Hematopoietic multipotent progenitor cell treated with erythropoietin and hydrocortisone succinate and interleukin-3 and kit ligand, for 4 days (in vitro differentiated cells): ENCODE data around the gene PLK1.
"Not testable (repeated sequence)": the region's sequence is repeated elsewhere in the genome, so short reads cannot be mapped to it uniquely, and the experiment has no call there.

Source experiments
- DNase-seq: peaks from one replicate; pipeline ENCODE4 v3.0.0-alpha.2; 2015

Gene PLK1

DNA sequence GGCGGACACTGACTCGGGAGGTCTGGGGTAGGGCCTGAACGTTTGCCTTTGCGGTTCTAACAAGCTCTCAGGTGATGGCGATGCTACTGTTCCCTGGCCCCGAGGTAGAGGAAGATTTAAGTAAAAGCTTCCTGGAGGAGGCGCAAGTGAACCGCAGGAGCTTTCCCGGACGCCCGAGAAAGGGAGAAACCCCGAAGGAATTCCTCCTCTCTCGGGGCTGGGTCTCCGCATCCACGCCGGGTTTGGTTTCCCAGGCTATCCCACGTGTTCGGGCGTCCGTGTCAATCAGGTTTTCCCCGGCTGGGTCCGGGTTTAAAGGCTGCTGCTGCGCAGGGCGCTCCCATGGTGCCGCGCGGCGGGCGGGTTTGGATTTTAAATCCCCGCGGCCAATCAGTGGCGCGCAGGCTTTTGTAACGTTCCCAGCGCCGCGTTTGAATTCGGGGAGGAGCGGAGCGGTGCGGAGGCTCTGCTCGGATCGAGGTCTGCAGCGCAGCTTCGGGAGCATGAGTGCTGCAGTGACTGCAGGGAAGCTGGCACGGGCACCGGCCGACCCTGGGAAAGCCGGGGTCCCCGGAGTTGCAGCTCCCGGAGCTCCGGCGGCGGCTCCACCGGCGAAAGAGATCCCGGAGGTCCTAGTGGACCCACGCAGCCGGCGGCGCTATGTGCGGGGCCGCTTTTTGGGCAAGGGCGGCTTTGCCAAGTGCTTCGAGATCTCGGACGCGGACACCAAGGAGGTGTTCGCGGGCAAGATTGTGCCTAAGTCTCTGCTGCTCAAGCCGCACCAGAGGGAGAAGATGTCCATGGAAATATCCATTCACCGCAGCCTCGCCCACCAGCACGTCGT lies at the start of gene PLK1:
Gene PLK1 (plus strand): TSS at position 460 of the 844 bp plus-strand sequence. CDS start 44 bp downstream, at position 504.
- peak; percentile 96 for DNase-seq

DNA sequence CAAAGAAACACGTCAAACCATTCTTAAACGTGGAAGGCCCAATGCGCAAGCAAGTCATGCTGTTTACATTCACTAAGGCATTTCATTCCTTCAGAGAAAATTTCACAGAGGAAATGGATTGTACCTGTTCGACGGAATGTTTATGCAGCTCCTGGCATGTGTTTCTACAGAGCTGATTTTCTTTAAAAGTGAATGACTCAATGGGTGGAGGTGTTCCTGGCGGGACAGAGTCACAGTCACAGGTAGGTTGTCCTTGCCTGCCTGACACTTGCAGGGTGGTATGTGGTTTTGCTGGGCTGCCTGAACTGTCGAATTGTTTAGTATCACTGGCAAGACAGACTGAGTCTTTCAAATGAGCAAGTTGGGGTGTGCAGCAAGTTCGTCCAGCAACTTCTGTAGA lies 49.2 kb upstream of the PLK1 start:
- no peak for DNase-seq

DNA sequence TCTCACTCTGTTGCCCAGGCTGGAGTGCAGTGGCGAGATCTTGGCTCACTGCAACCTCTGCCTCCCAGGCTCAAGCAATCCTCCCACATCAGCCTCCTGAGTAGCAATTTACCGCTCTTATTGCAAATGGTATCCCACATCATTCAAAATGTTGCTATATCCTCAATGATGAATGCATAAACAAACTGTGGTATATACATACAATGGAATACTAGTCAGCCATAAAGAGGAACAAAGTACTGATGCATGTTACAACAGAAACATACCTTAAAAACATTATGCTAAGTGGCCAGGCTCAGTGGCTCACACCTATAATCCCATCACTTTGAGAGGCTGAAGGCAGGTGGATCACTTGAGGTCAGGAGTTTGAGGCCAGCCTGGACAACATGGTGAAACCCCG lies 46.8 kb upstream of the PLK1 start:
- DNase-seq = not testable (repeated sequence)

DNA sequence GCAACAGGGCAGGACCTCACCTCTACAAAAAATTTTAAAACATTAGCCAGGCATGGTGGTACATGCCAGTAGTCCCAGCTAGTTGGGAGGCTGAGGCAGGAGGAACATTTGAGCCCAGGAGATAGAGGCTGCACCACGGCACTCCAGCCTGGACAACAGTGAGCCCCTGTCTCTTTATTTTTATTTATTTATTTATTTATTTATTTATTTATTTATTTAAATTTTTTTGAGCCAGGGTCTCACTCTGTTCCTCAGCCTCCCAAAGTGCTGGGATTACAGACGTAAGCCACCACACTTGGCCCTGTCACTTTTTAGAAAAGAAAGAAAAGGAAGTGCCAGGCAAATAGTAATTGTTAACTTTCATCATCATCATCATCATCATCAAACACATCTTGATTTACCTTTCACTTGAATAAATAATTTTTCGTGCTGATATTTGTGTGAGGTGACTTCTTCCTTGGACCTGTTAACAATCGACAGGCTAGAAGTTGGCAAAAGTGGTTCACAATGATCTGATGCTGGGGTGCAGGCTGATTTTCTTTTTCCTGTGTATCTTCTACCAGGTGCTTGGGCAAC lies 44.1 kb upstream of the PLK1 start:
- DNase-seq = no peak

DNA sequence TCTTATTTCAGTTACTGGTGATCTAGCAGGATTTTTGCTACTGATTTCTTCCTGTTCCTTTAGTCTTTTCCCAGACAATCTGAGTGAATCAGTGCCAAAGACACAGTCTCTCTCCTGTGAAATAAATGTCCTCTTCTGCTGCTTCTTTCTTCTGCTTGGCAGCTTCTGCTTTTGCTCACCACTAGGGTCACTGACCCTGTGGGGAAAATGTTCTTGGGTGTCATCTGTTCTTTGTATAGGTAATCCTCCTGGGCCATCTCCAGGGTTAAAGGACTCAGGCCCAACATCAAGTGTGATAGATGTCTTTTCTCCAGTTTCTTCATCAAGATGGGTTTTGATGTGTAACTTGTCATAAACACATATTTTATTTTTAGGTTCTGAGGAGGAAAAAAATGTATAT lies 42.7 kb upstream of the PLK1 start:
- no peak for DNase-seq

DNA sequence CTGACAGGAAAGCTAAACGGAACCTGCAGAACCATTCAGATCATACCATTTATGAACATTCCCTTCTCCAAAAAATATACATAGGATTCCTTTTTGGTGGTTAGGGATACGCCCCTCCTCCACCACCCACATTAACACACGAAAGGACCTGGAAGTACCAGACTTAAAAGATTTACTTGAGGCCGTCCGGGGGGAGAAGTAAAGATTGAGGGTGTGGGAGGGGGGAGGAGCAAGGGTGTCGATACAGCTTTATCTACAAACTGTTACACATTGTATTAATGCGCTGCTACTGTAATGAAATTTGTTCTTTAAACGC lies 38.1 kb upstream of the PLK1 start:
- DNase-seq = no peak

DNA sequence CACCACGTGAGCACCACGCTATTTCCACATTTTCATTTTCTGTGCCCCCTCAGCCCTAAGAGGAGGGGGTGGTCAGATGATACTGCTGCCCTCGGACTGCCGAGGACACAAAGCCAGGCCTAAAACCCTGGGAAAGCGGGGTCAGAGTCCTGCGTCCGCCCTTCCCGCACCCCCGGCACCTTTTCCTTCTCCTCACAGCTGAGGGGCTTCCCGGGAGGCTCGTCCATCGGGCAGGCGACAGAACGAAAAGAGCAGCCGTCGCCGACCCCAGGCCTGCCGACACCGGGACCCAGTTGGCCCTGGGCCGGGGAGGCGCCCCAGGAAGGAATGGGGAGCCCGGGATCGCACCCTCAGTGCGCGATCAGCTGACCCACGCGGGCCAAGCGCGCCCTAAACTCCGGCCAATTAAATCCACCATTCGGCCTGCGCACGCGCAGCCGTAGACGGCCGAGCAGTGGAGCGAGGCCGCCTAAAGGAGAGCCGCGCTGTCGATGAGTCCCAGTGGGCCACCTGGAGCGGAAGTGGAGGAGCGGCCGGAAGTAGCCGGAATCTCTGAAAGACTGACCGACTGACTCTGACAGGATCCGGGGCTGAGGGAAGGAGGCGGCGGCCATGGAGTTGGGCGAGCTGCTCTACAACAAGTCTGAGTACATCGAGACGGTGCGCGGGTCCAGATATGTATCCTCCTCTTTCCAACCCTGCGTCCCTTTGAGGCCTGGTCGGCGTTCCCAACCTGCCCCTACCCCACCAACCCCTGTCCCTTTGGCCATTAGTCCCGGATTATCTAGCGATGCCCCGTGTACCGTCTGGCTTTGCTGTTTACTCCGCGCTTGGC lies 37.5 kb upstream of the PLK1 start, which contains the start of the genes DCTN5 and PALB2:
Gene DCTN5 (plus strand): TSS at position 536 of the 835 bp plus-strand sequence. CDS start 77 bp downstream, at position 613.
Gene PALB2 (minus strand): TSS at position 380 of the 835 bp plus-strand sequence. CDS start 153 bp downstream, at position 227.
- peak; percentile 98 for DNase-seq

DNA sequence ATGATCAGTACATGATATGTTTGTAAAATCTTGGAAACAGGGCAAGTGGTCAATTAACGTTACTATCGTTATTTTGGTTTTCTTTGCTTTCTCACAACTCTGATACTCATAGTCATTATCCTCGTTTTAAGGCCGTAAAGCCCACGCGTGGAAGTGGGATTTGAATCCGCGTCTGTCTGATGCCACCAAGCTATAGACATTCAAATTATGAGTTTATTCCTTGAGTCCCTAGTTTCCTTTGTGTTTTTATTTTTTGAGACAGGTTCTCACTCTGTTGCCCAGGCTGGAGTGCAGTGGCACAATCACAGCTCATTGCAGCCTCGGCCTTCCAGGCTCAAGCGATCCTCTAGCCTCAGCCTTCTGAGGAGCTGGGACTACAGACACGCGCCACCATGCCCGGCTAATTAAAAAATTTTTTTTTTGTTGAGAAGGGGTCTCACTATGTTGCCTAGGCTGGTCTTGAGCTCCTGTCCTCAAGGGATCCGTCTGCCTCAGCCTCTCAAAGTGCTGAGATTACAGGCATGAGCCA lies 36.4 kb upstream of the PLK1 start:
- DNase-seq = no peak

DNA sequence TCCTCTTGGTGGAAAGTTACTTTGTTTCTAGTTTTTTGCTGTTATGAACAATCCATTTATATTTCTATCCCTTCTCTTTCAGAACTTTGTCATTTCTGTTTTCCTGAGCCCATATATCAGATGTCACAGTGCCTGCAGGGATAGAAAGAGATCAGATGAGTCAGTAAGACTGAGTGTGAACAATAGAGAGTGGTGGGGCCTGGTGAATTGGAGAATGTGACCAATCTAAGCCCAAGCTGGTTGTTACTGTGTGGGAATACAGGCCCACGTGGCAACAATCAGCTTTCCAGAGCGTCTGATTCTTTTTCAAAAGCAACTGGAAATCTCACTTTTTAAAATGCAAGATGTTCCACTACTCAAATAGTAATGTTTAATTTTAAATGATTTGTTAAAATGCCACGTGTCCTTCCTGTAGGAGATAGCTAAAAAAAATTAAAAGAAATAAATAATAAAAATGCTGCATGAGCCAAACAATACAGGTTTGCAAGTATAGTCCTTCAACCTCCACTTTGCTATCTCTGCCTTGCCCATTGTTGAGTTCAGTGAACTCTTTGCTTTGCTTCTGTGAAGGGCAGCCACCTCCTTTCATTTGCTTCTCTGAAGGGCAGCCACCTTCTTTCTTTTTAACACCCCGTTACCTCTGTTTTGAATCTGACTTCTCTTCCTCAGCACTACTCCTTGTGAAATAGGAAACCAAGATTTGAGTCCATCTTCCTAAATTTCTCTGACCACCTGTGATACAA lies 27.8 kb upstream of the PLK1 start:
- no peak for DNase-seq

DNA sequence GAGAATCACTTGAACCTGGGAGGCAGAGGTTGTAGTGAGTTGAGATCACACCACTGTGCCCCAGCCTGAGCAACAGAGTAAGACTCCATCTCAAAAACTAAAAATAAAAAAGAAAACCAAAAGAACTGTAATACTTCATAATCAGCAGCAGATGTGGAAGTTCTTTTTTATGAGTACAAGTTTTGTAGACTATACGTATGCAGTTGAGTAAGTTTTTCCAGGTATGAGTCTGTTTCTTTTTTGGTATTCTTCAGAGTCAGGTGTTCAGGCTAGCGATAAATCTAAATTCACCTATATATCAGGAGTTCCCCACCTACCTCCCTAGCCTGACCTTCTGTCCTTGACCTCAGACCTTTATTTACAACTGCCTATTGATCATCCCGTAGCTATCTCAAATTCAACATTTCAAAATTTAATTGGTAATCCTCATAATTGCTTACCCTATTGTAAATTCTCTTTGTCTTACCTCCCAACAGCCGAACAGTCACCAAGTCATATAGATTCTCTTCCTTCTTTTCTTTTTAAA lies 26.7 kb upstream of the PLK1 start:
- no peak for DNase-seq

DNA sequence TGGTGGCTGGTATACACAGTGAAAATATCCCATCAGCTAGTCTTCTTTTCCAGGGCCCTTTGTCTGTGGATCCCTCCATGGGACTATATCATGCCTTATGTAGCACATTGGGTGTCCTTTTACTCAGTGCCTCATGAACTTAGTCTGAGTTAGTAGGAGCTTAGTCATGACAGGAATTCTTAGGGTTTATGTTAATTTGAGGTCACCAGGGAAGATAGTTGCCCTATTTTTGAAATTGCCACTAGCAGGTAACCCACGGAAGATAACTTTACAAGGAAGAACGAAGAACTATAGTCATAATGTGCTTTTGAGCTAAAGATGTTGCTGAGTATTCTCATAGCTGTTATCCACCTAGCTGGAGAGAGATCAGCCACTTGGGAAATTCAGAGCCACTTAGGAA lies 14.8 kb upstream of the PLK1 start:
- DNase-seq = no peak

DNA sequence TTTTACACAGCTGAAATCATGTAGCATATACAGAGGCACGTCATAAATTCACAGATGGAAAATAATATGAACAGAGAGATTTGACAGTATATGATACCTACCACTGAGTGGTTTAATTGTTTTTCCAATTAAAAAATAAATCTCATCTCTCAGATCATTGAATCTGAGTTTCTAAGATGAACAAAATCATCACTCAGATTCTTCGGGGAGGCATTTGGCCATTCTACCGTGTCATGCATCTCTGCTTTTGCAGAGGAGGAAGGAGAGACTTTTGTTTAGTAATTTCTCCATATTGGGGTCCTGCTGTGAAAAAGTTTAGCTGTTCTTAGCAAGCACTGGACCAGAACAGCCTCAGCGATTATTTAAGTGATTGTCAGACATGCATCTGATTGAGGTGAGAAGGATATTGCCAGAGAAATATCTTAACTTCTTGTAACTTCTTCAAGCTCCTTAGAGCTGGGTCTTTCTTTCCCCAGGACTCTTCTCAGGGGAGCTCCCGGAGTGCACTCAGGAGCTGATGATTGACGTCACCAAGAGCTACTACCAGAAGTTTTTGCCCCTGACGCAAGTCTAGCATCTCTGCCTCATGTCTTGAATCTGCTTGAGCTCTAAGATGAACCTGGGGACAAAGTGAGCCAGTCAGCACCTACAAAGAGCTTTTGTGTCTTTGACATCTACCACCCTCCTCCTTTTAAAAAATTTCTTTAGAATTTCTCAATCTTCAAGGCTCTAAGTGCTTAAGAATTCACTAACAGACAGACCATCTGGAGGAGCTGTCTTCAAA lies 11.9 kb upstream of the PLK1 start:
- DNase-seq = no peak

DNA sequence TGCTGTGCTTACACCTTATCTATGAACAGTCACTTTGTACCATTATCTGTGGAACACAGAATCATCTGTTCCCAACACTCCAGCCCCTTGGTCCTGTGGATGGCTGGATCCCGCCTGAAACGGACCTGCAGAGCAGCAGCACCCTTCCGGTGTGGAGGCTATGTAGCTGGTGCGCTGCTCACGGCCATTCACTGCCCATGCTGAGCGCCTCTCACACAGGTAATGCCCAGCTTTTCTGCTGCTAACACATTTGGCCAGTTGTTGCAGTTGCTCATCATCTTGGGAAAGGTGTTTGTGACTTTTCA lies 11.4 kb upstream of the PLK1 start:
- DNase-seq = no peak

DNA sequence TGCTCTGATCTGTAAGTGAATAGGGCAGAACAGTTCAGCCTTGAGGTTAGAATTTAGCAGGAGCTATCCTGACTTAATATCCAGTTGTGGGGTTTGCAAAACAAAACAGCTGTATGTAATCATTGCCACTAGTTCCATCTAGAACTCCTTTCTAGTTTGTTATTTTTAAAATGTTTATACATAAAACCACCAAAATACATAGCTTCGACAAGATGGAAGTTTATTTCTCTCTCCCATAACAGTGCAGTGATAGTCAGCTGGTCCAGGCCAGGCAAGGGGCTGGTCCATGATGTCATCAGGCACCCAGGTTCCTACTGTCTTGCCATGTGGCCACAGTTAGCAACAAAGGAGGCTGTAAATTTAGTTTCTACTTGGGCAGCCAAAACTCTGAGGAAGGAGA lies 10.5 kb upstream of the PLK1 start:
- DNase-seq = no peak

DNA sequence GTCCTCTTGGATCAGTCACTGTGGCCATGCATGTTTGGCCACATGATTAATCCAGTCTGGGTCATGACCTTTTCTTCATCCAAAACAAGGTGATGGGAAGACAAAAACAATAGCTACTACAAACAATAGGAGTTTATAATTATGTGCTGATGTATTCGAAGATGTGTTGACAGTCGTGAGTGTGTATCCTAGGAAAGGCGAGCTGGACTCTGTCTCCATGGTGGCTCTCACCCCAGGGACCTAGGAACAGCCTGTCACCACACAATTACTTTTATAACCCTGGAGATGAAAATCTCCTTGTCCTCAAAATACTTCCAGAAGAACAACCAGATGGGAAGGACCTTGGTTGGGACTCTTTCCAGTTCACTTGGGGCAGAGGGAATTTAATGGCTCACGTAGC lies 9.8 kb upstream of the PLK1 start:
- DNase-seq = no peak

DNA sequence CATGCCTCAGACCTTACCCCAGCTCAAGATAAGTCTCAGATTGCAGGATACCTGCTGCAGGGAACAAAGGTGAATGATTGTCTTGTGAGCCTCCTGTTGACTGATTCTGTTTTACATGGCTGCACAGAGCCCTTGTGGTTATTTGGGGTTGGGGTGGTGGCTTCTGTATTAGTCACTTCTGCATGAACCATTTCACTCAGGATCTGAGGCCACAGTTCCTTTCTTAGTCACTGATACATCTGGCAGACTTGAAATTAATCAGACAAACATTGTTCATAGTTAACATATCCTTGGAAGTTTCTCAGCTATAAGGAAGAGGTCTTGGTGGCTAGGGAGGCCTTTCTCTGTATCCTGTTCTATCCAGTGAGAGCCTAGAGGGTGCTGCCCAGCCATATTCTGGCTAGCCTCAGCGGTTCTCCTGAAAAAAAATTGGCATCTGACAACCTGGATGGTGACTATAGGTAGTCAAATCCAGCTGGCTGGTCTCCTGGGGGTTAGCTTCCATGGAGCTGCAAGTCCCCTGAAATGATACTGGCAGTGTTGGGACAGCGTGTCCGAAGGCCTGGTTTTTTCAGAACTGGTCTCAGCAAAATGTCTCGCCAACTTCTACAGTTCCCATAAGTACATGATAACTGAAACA lies 8.4 kb upstream of the PLK1 start:
- DNase-seq = no peak

DNA sequence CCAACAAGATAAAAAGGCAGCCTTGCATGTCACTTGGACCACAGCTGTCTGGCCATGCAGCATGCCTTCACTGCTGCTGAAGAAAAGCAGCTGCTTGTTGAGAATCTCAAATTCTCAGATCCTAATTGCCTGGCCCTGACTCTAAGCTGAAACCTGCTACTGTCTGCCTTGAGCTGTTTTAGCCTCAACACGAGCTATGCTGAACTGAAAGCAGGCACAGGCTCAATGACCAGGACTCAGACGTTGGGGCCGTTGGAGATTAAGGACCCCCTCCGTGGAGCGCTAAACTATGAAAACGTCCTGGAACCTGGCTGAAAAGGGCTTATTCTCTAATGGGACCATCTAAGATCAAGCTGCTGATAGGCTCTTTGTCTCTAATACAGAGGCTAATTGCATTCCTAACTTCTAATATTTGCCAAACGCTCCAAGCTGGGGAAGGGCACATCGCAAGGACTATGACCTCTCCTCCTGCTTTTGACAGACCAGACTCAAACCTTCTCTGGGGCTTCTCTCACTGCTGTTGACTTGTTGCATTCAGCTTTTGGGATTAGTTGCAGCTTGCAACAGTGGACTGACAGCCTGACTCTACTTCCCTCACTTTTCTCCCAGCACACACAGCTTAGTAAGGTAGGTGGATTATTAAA lies 4.6 kb upstream of the PLK1 start:
- DNase-seq = no peak

DNA sequence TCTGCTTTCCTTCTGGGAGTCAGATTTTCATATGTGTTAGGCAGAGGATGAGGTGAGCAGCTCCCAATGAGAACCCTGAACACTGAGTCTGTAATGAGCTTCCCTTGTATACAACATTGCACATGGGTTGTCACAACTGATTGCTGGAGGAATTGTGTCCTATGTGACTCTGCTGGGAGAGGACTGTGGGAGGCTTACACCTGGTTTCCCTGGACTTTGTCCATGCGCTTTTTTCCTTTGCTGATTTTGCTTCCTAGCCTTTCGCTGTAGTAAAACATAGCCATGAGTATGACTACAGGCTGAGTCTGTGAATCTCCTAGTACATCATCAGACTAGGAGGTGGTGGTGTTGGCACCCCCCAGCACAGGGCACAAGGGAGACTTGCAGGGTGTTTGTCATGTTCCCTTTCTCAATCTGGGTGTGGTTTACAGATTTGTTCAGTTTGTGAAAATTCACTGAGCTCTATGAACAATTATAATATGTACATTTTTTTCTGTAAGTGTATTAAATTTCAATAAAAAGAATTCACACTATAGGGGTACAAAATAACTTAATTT lies 1.7 kb upstream of the PLK1 start:
- DNase-seq = no peak

DNA sequence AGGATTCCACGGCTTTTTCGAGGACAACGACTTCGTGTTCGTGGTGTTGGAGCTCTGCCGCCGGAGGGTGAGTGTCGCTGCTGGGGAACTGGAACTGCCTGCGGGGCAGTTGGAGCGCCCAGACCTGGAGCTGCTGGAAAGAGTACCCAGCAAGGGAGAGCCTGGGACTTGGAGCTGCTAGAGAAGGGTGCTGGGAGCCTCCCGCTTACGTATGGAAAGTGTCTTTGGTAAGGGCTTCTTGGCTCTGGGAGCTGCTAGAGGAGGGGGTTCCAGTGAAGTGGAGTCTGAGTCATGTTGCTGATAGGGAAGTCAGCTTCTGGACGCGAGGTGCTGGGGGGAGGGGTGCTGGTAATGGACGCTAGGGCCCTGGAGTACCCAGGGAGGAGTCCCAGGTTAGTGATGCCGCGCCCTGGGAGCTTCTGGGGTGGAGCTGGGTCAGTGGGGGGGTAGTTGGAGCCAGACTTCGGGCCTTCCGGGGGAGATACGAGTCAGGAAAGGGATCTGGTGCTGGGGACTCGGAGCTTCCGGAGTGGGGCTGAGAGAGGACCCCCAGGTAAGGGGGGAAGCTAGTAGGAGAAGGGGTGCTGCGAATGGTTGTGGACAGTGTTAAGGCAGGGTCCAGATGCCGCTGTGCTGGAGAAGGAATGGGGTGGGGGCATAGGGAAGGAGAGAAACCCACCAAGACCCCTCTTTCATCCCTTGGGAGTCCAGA lies 741 bp downstream of the PLK1 start:
- DNase-seq = peak; percentile 89

DNA sequence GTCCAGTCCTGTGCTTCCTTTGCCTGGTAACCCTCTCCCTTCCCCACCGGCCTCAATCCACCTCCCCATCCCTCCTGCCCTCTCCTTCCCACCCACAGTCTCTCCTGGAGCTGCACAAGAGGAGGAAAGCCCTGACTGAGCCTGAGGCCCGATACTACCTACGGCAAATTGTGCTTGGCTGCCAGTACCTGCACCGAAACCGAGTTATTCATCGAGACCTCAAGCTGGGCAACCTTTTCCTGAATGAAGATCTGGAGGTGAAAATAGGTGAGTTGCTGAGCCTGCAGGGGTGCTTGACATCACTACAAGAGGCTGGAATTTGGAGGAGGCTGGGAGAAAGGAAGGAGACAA lies 1.3 kb downstream of the PLK1 start:
- DNase-seq = no peak
